ENCODE data around the gene LRP1B.
A peak's percentile ranks its signal among the peaks of the same experiment; 100 is the strongest.

The LRP1B gene

DNA sequence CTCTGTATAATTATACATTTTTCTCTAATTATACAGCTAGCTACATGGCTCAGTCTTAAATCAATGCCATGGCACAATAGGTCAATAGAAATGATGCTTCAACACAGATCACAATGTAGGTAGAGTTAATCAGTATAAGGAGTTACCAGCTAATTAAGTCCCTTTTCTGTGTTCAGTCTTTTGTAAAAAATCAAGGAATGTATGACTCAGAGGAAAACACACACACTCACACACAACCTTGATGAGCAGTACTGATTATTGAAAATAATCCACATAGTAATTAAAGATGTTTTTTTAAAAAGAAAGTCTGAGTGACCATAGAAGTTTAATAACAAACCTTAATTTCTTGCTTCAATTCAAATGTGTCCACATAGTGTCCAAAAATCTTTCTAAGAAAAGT is 691.3 kb downstream of the LRP1B start:
- TF ChIP-seq, protein P1, sequence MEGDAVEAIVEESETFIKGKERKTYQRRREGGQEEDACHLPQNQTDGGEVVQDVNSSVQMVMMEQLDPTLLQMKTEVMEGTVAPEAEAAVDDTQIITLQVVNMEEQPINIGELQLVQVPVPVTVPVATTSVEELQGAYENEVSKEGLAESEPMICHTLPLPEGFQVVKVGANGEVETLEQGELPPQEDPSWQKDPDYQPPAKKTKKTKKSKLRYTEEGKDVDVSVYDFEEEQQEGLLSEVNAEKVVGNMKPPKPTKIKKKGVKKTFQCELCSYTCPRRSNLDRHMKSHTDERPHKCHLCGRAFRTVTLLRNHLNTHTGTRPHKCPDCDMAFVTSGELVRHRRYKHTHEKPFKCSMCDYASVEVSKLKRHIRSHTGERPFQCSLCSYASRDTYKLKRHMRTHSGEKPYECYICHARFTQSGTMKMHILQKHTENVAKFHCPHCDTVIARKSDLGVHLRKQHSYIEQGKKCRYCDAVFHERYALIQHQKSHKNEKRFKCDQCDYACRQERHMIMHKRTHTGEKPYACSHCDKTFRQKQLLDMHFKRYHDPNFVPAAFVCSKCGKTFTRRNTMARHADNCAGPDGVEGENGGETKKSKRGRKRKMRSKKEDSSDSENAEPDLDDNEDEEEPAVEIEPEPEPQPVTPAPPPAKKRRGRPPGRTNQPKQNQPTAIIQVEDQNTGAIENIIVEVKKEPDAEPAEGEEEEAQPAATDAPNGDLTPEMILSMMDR (IDR thresholded peaks at IDR 0.05; ENCODE audit: insufficient read depth, low read depth, low read length, missing control alignments): no peak
- H3K4me3 ChIP-seq (ENCODE audit: low read length): no peak overlapping the region
- DNase-seq (ENCODE audit: low read depth): no peak

DNA sequence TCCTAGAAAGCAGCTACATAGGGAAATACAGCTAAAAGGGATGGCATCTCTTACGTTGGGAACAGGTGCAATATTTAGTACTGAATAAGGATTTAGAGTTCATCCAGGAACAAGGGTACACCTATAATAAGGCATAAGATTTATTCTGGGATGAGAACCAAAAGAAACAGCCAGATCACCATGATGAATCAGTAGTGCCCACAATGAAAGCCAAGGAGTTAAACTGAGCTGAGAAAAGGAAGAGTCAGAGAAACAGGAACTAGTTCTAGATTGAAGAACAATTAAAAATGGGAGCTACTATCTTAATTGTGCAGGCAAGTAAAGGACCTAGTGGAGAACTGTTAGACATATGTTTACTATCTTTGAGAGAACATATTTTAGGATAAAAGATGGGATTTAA is 692.3 kb downstream of the LRP1B start:
- DNase-seq (ENCODE audit: low read depth): no peak
- TF ChIP-seq, protein P1 (IDR thresholded peaks at IDR 0.05; ENCODE audit: insufficient read depth, low read depth, low read length, missing control alignments): no peak
- no peak overlapping the region for H3K4me3 ChIP-seq (ENCODE audit: low read length)

DNA sequence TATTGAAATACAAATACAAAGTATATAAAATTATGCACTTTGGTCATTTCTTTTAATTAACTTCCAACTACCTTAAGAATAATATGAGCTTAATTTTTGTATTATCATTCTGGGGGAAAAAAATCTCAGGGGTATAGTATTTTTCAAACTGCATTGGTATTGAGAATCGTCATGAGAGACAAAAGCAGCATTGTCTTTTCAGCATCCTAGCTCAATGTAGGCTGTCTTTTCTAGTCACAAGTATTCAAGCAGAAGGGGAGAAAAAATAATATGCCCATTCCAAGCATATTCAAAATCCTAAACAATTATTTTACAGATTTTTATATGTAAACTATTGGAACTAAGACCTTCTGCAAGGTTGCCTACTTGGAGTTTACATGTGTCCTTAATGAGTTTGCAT is 693.3 kb downstream of the LRP1B start:
- TF ChIP-seq, protein P1 (IDR thresholded peaks at IDR 0.05; ENCODE audit: insufficient read depth, low read depth, low read length, missing control alignments): no peak
- H3K4me3 ChIP-seq (ENCODE audit: low read length): no peak overlapping the region
- no peak for DNase-seq (ENCODE audit: low read depth)

DNA sequence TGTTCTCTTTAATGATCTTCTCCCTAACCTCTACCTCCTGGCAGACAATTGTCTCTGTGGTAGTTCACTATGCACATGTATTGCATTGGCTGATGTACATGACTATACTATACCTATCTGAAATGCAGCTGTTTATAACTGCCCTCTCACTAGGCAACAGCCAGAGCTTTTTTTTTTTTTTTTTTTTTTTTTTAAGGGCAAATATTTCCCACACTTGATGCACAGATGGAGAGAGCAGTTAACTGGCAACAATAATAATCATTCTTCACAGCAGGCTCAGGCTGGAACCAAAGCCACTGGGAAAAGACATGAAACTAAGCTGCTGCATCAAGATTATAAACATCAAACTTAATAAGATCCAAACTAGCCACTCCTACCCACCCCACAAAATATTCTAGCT is 707.7 kb downstream of the LRP1B start:
- no peak for DNase-seq (ENCODE audit: low read depth)
- TF ChIP-seq, protein P1 (IDR thresholded peaks at IDR 0.05; ENCODE audit: insufficient read depth, low read depth, low read length, missing control alignments): no peak
- H3K4me3 ChIP-seq (ENCODE audit: low read length): no peak overlapping the region

DNA sequence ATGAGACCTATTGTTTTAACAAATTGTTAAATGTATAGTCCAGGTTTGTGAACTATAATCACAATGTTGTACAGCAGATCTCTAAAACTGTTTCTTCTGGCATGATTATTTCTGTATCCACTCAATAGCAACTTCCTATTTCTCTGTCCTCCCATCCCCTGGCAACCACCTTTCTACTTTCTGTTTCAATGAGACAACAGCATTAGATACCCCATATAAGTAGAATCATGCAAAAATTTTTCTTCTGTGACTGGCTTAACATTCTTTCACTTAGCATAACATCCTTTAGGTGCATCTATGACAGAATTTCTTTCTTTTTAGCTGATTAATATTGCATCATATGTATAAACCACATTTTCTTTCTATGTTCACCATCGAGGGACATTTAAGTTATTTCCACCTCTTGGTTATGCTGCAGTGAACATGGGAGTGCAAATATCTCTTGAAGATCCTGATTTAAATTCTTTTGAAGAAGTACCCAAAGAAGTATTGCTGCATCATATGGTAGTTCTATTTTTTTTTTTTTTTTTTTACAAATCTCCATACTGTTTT is 713.5 kb downstream of the LRP1B start:
- TF ChIP-seq, protein P1 (IDR thresholded peaks at IDR 0.05; ENCODE audit: insufficient read depth, low read depth, low read length, missing control alignments): no peak
- no peak for DNase-seq (ENCODE audit: low read depth)
- no peak overlapping the region for H3K4me3 ChIP-seq (ENCODE audit: low read length)

DNA sequence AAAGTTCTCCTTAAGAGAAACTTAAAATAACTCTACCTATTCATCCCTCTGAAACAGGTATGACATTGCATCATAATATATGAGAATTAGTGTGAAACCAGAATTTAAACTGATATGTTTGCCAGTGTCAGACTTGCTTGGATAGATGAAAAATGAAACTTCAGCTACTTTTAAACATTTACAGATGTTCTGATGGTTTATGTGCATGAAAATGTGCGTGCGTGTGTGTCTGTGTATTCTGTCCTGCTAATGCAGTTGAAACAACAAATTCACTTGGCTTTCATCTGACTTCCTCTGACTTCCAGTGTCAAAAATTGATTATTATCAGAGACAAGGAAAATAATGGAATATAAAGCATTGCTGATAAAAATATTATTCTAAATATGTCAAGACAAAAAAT is 719.4 kb downstream of the LRP1B start:
- DNase-seq (ENCODE audit: low read depth): no peak
- no peak overlapping the region for H3K4me3 ChIP-seq (ENCODE audit: low read length)
- TF ChIP-seq, protein P1 (IDR thresholded peaks at IDR 0.05; ENCODE audit: insufficient read depth, low read depth, low read length, missing control alignments): no peak

DNA sequence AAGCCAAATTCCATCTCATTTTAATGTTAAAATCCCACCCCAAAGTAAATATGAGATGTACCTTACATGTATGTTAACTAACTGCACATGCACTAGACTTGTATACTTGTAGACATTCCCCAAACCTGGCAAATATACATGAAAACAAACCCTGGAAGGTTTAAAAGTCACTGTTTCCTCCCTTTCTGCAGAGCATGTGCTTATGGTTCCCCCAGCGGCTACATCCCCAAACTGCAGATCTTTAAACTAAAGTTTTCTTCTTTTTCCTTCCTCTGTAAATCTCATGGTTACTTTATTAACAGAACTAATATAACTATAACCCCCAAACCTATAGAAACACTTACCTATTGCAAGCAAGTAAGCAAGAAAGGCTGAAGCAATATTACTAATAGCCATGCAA is 731.5 kb downstream of the LRP1B start:
- no peak overlapping the region for H3K4me3 ChIP-seq (ENCODE audit: low read length)
- no peak for DNase-seq (ENCODE audit: low read depth)
- TF ChIP-seq, protein P1 (IDR thresholded peaks at IDR 0.05; ENCODE audit: insufficient read depth, low read depth, low read length, missing control alignments): peak; percentile 54
